ENCODE measurements around the gene ACACB.
A peak's percentile ranks its signal among the peaks of the same experiment; 100 is the strongest.

The ACACB gene

GRCh38 chr12:109221277-109221931 lies 105.0 kb downstream of the ACACB start:
- DNase-seq, result no peak

- DNase-seq, result no peak
Measured at GRCh38 chr12:109222062-109222461, 105.7 kb downstream of the ACACB start.

- DNase-seq, result no peak
Measured at GRCh38 chr12:109222496-109222895, 106.1 kb downstream of the ACACB start.

DNA sequence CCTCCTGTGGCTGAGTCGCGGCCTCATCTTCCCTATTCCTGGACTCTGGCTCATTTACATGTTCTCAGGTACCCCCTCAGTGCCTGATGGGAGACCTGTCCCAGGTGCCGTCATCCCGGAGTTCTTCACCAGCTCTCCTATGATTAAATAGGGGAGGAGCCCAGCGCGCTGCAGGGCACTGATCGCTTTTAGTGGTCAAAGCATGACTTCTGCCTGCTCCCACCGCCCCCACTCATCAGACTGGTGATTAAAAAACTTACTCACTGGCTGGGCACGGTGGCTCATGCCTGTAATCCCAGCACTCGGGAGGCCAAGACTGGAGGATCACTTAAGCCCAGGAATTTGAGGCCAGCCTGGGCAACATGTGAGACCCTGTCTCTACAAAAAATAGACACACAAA lies 106.8 kb downstream of the ACACB start:
- DNase-seq, result no peak

- DNase-seq, result no peak
Measured at GRCh38 chr12:109223868-109224267, 107.5 kb downstream of the ACACB start.

GRCh38 chr12:109228664-109229063 lies 112.3 kb downstream of the ACACB start:
- DNase-seq, result no peak

DNA sequence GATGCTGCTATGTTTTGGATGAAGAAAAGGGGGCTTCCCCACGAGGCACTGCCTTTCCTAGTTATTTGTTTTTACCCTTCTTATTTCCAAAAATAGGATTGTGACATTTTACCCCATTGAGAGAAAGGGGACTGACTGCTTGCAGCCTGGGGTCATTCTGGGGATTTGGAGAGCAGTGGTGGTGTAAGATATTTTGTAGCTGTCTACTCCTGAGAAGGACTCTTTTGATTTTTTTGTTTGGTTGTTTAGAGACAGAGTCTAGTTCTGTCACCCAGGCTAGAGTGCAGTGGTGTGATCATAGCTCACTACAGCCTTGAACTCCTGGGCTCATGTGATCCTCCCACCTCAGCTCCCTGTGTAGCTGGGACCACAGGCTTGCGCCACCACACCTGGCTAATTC lies 113.8 kb downstream of the ACACB start:
- no peak for DNase-seq

GRCh38 chr12:109232731-109233130 lies 116.3 kb downstream of the ACACB start:
- DNase-seq, result no peak

DNA sequence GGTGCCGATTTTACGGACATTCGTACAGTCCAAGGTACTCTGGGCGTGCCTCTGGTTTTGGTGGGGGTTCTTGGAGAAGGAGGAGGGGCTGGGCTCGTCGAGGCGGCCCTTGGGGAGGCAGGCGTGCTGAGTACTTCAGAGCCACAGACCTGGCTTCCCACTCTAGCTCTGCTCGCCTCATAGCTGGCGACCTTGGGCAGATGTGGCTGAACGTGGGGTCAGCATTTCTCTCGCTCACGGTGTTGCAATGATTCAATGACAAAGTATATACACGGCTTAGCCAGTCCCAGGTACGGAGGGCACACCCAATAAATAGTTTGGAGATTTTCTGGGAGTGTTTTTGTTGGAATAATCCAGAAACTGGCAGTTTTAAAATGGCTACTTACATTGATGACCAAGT lies 117.6 kb downstream of the ACACB start:
- DNase-seq, result no peak

- no peak for DNase-seq
Measured at GRCh38 chr12:109236257-109236656, 119.9 kb downstream of the ACACB start.

GRCh38 chr12:109239179-109239578 lies 122.8 kb downstream of the ACACB start:
- no peak for DNase-seq

GRCh38 chr12:109239691-109240090 lies 123.3 kb downstream of the ACACB start:
- no peak for DNase-seq

GRCh38 chr12:109240365-109240764 lies 124.0 kb downstream of the ACACB start:
- no peak for DNase-seq

DNA sequence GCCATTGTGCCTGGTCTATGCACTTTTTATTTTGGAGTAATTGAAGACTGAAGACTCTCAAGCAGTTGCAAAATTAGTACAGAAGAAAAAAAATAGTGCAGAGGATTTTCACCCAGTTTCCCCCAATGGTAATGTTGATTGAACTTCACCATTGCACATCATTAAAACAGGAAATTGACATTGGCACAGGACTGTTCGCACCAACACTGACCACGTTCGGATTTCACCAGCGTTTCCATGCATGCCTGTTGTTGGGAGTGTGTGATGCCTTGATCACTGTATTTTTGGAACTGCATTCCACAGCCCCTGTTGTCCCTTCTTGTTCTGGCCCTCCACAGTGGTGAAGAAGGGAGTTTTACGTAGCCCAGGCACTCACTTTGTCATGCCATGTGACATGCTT lies 125.5 kb downstream of the ACACB start:
- DNase-seq, result no peak

- DNase-seq, result no peak
Measured at GRCh38 chr12:109244073-109244472, 127.7 kb downstream of the ACACB start.

GRCh38 chr12:109246221-109246620 lies 129.8 kb downstream of the ACACB start:
- no peak for DNase-seq

DNA sequence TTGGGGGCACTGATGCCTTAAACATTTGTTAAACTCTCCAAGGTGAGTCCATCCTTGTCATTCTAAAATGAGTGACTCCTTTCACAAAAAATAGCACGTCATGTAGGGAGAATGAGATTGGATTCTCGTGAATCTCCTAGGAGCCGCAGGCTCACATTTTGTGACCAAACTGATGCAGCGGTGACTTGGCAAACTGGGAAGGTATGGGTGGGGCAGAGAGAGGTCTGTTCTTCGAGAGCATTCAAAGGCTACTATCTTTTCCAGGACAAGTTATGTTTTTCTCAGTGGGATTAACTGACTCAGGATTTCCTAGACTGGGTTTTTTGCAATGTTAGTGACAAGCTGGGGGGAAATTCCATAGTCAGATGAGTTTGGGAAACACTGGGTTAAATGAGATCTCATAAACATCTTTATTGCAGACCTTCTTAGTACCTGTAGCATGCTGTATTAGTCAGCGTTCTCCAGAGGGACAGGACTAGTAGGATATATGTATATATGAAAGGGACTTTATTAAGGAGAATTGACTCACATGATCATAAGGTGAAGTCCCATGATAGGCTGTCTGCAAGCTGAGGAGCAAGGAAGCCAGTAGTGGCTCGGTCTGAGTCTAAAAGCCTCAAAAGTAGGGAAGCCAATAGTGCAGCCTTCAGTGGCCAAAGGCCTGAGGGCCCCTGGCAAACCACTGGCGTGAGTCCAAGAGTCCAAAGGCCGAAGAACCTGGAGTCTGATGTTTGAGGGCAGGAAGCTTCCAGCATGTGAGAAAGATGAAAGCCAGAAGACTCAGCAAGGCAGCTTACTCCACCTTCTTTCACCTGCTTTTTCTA lies 131.7 kb downstream of the ACACB start:
- no peak for DNase-seq

- peak; percentile 24 for DNase-seq
Measured at GRCh38 chr12:109250523-109250922, 134.1 kb downstream of the ACACB start.

- DNase-seq, result no peak
Measured at GRCh38 chr12:109252799-109253198, 136.4 kb downstream of the ACACB start.

DNA sequence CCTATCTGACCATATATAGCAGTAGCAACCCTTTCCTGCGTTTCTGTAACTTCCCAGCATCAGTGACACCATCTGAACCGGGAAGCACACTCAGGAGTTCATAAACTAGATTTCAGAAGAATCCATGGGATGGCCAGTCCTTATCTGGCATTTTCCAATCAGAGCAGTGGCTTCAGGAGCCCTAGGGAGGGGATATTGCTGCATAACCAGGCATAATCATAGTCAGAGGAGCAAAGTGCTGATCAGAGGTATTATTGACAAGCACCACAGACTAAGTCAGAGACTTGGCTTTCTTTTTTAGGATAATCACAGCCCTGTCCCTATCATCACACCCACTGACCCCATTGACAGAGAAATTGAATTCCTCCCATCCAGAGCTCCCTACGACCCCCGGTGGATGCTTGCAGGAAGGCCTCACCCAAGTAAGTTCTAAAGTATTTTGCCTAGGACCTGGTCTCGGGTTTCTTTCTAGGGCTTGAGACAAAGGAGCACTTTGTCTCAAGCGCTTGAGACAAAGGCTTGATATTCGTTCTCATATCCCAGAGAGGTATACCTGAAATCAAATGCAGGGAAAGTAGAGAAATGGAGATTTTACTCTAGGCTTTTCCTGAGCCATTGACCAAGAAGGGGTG lies 137.6 kb downstream of the ACACB start:
- no peak for DNase-seq

DNA sequence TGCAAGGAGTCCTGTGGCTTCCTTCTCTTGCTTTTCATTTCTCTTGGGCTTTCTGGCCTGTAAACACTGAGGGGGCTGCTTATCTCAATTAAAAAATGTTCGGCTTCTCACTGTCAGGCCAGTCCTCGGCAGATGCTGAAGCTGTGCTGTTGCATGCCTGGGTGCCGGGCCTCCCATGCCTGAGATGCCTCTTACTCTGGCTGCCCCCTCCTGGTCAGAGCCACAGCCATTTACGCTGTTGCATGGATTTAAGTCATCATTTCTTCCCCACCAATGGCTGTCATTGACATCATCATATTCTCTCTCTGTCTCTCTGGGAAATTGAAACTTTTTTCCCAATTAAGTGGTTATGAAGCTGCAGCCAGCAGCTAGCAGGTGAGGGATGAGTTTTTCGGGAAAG lies 139.0 kb downstream of the ACACB start:
- peak; percentile 12 for DNase-seq

GRCh38 chr12:109256011-109256410 lies 139.6 kb downstream of the ACACB start:
- DNase-seq, result no peak

DNA sequence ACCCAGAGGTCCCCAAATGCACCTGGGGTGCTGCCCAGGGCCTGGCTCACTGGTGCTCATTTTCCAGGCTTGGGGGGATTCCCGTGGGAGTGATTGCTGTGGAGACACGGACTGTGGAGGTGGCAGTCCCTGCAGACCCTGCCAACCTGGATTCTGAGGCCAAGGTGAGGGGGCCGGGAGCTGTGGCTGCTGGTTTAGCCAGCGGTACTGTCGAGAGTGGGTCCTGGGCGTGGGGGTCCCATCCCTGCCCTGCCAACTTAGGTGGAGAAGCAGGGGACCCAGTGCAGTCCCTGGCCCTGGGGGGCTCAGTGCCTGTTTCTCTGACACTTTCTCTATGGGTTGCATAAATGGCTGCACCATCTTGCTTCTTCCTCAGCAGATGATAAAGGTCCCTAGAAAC lies 141.8 kb downstream of the ACACB start:
- no peak for DNase-seq

Data from hematopoietic multipotent progenitor cell treated with erythropoietin and hydrocortisone succinate and interleukin-3 and kit ligand, for 6 days (in vitro differentiated cells).